Loucy (cell line): Measurements from ENCODE around the gene PDLIM4.

ENCODE experiments used
- H2AFZ ChIP-seq: fragments of 200-600 bp; sonication (generic); 2 replicates; pipeline ENCODE4 v1.6.0; 2016; ENCODE audit warnings: antibody characterized with exemption, mild to moderate bottlenecking, low read length, moderate library complexity
- H3F3A ChIP-seq: fragments of 200-600 bp; 2 replicates; pipeline ENCODE4 v1.6.0; 2016; ENCODE audit warnings: antibody characterized with exemption, low read depth, mild to moderate bottlenecking
- H3K27me3 ChIP-seq: fragments of 200-600 bp; sonication (generic); 2 replicates; pipeline ENCODE4 v1.6.1; 2014; ENCODE audit warnings: low read length, mild to moderate bottlenecking; ENCODE audit not compliant: insufficient read depth, poor library complexity, severe bottlenecking
- H3K36me3 ChIP-seq: fragments of 200-600 bp; sonication (generic); 2 replicates; pipeline ENCODE4 v1.6.1; 2016; ENCODE audit warnings: low read length; ENCODE audit not compliant: insufficient read depth
- H3K4me1 ChIP-seq: fragments of 200-600 bp; sonication (generic); 2 replicates; pipeline ENCODE4 v1.5.1; 2014; ENCODE audit warnings: low read length, mild to moderate bottlenecking; ENCODE audit not compliant: insufficient read depth, poor library complexity, severe bottlenecking
- H3K4me2 ChIP-seq: fragments of 200-600 bp; sonication (generic); 2 replicates; pipeline ENCODE4 v1.6.0; 2014; ENCODE audit warnings: antibody characterized with exemption, low read length, low read depth, mild to moderate bottlenecking; ENCODE audit not compliant: poor library complexity, severe bottlenecking
- H3K4me3 ChIP-seq: fragments of 200-600 bp; sonication (generic); 2 replicates; pipeline ENCODE4 v1.5.1; 2014; ENCODE audit warnings: low read length, mild to moderate bottlenecking, mixed read lengths; ENCODE audit not compliant: poor library complexity, severe bottlenecking
- H3K79me2 ChIP-seq: fragments of 200-600 bp; sonication (generic); 2 replicates; pipeline ENCODE4 v1.6.1; 2014; ENCODE audit warnings: low read length; ENCODE audit not compliant: insufficient read depth
- H3K9ac ChIP-seq: fragments of 200-600 bp; sonication (generic); 2 replicates; pipeline ENCODE4 v1.6.0; 2014; ENCODE audit warnings: mild to moderate bottlenecking, low read depth, low read length, moderate library complexity; ENCODE audit not compliant: poor library complexity, severe bottlenecking
- H3K9me2 ChIP-seq: fragments of 200-600 bp; sonication (generic); replicated peaks from 2 replicates; pipeline ENCODE4 v1.6.1; 2016; ENCODE audit warnings: low read depth, low read length, mixed read lengths
- H3K9me3 ChIP-seq: fragments of 200-600 bp; sonication (generic); 2 replicates; pipeline ENCODE4 v1.6.1; 2014; ENCODE audit warnings: mild to moderate bottlenecking, antibody characterized with exemption, low read length, low read depth; ENCODE audit not compliant: insufficient read depth
- H4K20me1 ChIP-seq: fragments of 200-600 bp; sonication (generic); 2 replicates; pipeline ENCODE4 v1.6.0; 2014; ENCODE audit warnings: antibody characterized with exemption, low read length, mild to moderate bottlenecking; ENCODE audit not compliant: insufficient read depth, poor library complexity, severe bottlenecking
- CTCF ChIP-seq: fragments of 200-600 bp; sonication (generic); conservative IDR thresholded peaks from 2 replicates; pipeline ENCODE4 v1.5.1; 2014; ENCODE audit warnings: mild to moderate bottlenecking, antibody characterized with exemption, low read length
- EZH2phosphoT487 ChIP-seq: fragments of 200-600 bp; IDR thresholded peaks from 2 replicates; pipeline ENCODE4 v1.6.1; 2018; ENCODE audit warnings: antibody characterized with exemption, mild to moderate bottlenecking, moderate library complexity, borderline replicate concordance

PDLIM4 gene

GRCh38 chr5:132232465-132232864 is 25.0 kb upstream of the PDLIM4 start:
- Histone ChIP-seq H3K9ac (no peak overlapping the region), H2AFZ (no peak overlapping the region), H3K4me1 (peaks cover 41% of the 10 kb centered on the region), H3K9me2 (no peaks in the 10 kb centered on the region), H3K4me3 (no peak overlapping the region), H3F3A (no peaks in the 10 kb centered on the region), H4K20me1 (no peaks in the 10 kb centered on the region), H3K36me3 (no peaks in the 10 kb centered on the region), H3K9me3 (no peaks in the 10 kb centered on the region), H3K79me2 (no peaks in the 10 kb centered on the region), H3K4me2 (no peak overlapping the region), H3K27me3 (no peaks in the 10 kb centered on the region)
- TF ChIP-seq EZH2phosphoT487, result no peak
- no peak for TF ChIP-seq CTCF

- Histone ChIP-seq H3K9me3 (no peaks in the 10 kb centered on the region), H3K4me3 (no peak overlapping the region), H3K4me1 (peaks cover 43% of the 10 kb centered on the region), H3K27me3 (no peaks in the 10 kb centered on the region), H3K9ac (no peak overlapping the region), H3K36me3 (no peaks in the 10 kb centered on the region), H3K79me2 (no peaks in the 10 kb centered on the region), H3K4me2 (no peak overlapping the region), H3K9me2 (no peaks in the 10 kb centered on the region), H2AFZ (no peak overlapping the region), H3F3A (no peaks in the 10 kb centered on the region), H4K20me1 (no peaks in the 10 kb centered on the region)
- no peak for TF ChIP-seq CTCF
- TF ChIP-seq EZH2phosphoT487, result no peak
Observed at GRCh38 chr5:132233081-132233480, 24.4 kb upstream of the PDLIM4 start.

- Histone ChIP-seq H3K4me2 (no peak overlapping the region), H3K27me3 (no peaks in the 10 kb centered on the region), H3K4me1 (peaks cover 40% of the 10 kb centered on the region), H4K20me1 (no peaks in the 10 kb centered on the region), H3K4me3 (no peak overlapping the region), H3K9me3 (no peaks in the 10 kb centered on the region), H3K9me2 (no peaks in the 10 kb centered on the region), H3F3A (no peaks in the 10 kb centered on the region), H3K36me3 (no peaks in the 10 kb centered on the region), H3K9ac (no peak overlapping the region), H3K79me2 (no peaks in the 10 kb centered on the region), H2AFZ (no peak overlapping the region)
- TF ChIP-seq CTCF, result no peak
Observed at GRCh38 chr5:132233811-132234683, 23.4 kb upstream of the PDLIM4 start.
